HG02642 (cell line): Measurements from ENCODE around the gene OXCT2.

Experiments used
- ATAC-seq: cut with Tn5 transposase; IDR thresholded peaks from one replicate; pipeline ENCODE4 v1.9.1; 2021; ENCODE audit warnings: mild to moderate bottlenecking; ENCODE audit not compliant: unreplicated experiment, poor library complexity

The OXCT2 gene

DNA sequence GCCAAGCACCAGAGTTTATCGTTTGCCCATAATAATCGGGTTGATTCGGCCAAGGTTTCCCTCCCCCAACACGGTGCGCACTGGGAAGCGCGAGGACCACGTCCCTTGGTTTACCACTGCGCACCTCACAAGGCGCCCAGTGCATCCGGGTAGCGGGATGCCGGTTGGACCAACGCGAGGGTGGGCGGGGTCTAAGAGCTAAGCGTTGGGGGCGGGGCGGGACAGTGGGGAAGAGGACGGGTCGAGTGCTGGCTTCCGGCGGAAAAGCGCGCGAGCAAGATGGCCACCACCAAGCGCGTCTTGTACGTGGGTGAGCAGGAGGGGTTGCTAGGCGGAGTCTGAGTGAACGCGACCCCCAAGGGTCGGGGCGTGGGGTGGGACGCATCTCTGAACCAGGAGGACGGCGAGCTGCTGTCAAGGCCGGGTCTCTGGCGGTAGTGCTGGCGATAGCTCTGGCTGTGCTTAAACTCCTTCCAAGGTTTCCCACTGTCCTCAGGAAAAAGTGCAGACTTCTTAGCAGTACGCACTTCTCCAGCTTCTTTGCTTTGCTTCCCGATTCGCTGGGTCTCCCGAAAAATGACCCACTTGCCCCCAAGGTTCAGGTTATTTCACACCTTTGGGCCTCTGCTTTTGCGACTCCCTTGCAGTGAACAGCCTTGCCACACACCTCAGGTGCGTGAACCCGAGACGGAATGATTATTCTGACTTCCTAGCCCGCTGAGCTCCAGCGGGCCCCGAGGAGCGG, 32.4 kb downstream of the OXCT2 start, which contains the start of gene PPIE:
Gene PPIE (plus strand): TSS at position 261 of the 745 bp plus-strand sequence. CDS start 19 bp downstream, at position 280.
- ATAC-seq, result peak; percentile 86

DNA sequence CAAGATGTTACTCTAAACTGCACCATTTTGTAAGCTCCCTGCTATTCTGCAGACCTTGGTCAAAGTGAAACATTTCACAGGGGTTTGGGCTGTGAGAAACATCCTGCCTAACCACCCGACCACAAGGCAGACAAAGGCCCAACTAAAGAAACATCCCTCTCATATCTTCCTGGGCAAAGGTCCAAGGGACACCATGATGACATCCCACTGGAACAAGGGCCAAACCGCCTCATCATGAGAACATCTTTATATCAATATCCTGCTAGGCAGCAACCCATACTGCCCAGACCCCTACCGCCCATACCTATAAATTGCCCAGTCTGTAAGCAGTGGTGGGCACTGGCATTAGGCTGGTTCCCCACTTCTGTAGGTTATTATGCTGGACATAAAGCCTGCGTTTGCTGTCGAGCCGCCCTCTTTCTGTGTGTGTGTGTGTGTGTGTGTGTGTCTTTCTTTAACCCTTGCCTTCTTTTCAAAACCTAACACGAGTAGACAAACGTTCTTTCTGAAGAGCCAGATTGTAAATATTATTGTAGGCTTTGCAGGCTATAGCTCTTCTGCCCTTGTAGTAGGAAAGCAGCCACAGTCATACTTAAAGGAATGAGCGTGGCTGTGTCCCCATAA, 33.5 kb downstream of the OXCT2 start:
- no peak for ATAC-seq

DNA sequence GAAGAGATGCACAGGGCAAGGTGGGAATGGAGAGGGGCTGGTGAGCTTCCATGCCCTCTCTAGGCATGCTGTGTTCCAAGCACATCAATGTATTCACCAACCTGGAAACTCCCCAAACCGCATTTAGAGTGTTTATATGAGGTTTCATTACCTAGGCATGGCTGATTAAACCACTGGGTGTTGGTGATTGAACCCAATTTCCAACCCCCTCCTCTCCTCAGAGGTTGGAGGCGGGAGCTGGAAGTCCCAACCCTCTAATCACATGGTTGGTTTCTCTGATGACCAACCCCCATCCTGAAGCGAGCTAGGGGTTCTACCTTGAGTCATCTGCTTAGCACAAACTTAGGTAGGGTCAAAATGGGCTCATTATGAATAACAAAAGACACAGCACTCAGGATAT, 35.4 kb downstream of the OXCT2 start:
- no peak for ATAC-seq

DNA sequence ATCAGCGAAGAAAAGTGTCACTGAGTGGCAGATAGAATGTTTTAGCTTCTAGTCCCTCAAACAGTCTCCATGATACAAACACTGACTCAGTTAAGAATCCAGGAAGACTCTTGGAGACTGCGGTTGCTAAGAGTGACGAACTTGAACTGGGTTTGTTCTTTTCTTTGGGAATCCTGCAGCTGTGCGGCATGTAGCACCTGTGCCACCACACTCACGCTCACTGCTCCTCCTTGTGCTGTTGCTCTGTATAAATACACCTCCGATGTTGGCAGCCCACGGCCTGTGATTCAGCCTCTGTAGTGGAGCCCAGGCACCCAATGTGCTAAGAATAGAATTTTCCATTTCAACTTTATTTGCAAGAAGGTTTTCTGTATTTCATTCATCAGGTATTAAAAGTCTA, 38.0 kb downstream of the OXCT2 start:
- no peak for ATAC-seq

DNA sequence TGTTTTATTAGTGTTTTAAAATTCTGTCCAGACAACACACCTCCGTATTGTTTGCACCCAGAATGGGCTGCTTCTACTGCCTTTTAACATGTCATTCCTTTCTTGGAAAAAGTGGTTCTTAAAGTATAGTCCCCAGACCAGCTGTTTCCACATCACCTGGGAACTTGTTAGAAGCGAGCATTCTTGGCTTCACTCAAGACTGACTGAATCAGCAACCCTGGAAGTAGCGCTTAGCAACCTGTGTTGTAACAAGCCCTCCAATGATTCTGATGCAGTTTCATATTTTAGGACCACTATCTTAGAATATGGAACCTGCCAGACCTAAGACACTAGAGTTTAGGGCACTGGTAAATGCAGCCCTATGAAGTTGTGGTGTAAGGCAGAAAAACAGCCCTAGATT, 38.4 kb downstream of the OXCT2 start:
- ATAC-seq, result no peak

DNA sequence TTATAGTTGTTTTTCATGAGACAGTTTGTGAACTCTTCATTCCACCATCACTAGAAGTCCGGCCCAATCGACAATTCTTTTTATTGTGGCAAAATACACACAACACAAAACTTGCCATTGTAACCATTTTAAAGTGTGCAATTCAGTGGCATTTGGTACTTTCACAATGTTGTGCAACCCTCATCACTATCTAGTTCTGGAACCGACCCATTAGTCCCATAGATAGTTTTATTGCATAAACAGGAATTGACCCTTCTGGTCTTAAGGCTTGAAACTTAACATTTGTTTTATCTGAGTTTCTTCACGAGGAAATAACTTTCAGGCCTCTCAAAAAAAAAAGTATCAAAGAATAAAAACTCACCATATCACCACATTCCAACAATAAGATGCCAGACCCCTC, 41.3 kb downstream of the OXCT2 start:
- ATAC-seq, result no peak

DNA sequence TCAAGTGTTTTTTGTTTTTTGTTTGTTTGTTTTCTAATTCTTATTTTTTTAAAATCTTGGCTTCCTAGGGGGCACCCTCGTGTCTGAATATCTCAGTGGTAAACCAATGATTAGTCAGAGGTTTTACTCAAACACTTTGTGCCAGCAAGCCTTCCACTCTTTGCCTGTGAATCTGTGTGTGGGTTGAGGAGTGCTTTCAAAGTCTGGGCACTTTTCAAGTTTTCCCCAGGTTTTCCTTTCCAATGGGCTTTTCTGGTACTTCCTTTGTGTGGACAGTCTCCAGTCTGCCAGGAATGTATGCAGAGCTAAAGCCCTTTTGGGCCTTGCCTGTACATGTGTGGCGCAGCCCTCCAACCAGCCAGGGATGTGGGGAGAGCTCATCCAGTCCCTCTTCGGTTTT, 42.1 kb downstream of the OXCT2 start:
- ATAC-seq, result no peak

DNA sequence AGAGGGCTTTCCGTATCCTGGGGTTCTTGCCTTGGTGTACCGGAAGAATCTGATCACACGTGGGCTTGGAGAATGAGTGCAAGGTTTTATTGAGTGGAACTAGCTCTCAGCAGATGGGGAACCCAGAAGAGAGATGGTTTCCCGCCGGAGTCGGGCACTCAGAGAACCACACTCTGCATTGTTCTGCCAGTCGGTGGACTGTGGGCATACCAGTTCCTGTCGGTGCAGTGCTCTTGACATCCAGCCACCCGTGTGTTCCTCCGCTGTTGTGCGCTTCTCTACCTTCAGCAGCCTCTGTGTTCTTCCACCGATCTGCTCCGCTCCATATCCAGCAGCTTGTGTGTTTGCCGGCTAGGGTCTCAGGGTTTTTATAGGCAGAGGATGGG, 43.2 kb downstream of the OXCT2 start:
- ATAC-seq, result no peak

DNA sequence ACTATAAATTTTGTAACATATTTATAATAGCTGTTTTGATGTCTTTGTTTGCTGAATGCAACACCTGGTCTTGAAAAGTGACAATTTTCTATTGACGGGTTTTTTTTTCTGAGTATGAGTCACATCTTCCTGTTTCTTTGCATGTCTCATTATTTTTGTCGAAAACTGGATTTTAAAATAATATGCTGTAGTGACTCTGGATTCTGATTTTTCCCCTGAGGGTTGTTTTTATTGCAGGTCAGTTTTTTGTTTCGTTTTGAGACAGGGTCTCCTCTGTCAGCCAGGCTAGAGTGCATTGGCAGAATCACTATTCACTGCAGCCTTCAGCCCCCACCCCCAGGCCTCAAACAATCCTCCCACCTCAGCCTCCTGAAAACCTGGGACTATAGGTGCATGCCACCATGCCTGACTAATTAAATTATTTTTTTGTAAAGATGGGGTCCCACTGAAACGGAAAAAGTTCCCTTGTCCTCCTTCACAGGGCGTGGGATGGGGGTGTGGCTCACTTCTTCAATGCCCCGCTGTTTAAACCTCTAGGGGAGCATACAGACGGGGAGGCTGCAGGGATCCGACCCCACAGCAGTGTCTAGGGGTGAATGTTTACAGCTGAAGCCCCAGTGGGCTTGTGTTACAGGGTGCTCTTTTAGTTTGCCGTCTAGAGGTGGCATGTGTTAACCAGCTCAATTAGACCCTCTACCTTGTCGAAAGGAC, 43.8 kb downstream of the OXCT2 start:
- no peak for ATAC-seq

DNA sequence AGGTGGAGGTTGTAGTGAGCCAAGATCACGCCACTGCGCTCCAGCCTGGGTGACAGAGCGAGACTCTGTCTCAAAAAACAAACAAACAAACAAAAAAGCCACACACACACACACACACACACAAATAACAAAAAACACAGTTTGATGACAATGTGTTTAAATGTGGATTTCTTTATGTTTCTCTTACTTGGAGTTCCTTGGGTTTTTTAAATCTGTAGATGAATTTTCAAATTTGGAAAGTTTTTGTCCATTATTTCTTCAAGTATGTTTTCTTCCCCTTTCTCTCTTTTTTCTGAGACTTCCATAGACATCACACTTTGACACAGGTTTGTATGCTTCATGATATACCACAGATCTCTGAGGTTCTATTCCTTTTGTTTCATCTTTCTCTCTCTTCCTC, 44.5 kb downstream of the OXCT2 start:
- ATAC-seq, result no peak

DNA sequence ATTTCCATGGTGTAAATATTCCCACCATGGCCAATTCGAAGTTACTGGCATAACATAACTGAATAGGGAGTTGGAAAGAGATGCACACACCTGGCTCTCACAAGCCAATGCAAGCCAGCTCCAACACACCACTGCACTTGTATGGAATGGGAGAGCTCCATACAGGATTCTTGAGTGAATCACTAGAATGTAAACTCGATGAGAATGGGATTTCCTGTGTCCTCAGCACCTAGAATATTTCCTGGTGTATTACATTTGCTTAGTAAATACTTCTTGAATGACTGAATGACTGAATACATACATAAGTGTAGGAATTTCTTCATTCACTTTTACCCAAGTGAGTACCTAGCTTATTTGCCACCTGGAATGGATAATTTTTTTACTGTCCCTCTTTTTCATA, 48.7 kb downstream of the OXCT2 start:
- no peak for ATAC-seq

DNA sequence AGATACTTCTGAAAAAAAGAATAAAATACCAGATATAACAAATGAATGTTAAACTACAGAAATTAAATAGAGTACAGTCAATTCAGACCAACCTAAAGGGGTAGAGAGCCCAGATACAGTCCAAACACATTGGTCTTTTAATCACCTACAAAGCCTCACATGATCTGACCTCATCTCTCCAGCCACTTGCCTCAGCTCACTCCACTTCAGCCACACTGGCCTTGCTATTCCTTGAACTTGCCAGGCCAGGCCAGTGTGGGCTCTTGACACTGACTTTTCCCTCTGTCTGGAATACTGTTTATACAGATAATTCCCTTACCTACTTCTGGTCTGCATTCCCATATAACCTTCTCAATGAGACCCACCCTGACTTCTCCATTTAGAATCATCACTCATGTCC, 49.5 kb downstream of the OXCT2 start:
- no peak for ATAC-seq

DNA sequence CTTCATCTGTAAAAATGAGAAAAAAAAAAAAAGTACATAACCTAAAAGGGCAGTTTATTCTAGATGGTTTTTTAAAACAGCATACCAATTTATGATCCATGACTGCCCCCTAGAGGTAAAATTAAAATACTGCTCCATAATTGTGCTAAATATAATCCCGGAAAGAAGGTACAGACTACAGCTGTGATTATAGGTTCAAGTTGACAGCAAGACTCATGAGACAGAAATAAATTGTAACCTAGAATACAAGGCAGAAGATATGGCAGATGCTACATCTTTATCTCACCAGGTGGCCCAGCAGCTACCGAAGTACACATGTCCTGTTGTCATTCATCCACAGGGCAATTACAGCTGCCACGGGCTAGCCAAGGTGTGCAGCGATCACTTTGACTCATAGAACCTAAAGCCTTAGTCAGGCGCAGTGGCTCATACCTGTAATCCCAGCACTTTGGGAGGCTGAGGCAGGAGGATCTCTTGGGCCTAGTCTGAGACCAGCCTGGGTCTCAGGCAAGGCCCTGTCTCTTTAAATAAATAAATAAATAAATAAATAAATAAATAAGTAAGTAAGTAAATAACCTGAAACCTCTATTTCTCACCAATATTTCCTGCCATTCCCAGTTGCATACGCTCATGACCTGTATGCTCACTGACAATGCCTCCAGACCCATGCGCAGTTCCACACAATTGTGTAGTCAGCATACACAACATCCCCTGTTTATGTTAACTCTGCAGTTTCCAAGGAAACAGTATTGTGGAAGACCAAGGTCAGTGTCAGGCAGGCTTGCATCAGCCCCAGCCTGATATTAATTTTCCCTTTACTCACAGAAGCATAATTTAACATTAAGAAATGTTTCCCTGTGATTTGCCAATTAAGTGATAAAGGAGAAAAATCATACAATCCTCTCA, 50.8 kb downstream of the OXCT2 start:
- no peak for ATAC-seq
